Testis (tissue), 3 donors: Measurements from ENCODE around the gene PIWIL4. TPM values are rescaled to one million over a fixed set of nuclear protein-coding genes. Genes with fewer than 3 reads are reported as not detected.

Experiments
- DNase-seq: peaks from one replicate; pipeline ENCODE4 v3.0.0-alpha.2; 2019
- H3K27ac ChIP-seq, 2 donors: fragments of 200-600 bp; sonication (generic); one replicate each; pipeline ENCODE4 v1.5.1; 2019
- H3K27me3 ChIP-seq: fragments of 200-600 bp; sonication (generic); one replicate; pipeline ENCODE4 v1.5.1; 2019
- H3K36me3 ChIP-seq: fragments of 200-600 bp; sonication (generic); one replicate; pipeline ENCODE4 v1.5.1; 2017; ENCODE audit warnings: low read depth; ENCODE audit errors: missing control alignments
- H3K4me1 ChIP-seq: fragments of 200-600 bp; sonication (generic); one replicate; pipeline ENCODE4 v1.5.1; 2019
- H3K4me3 ChIP-seq, 2 donors: fragments of 200-600 bp; sonication (generic); one replicate each; pipeline ENCODE4 v1.5.1; 2017 to 2019
- H3K9me3 ChIP-seq: fragments of 200-600 bp; sonication (generic); one replicate; pipeline ENCODE4 v1.5.1; 2017
- CTCF ChIP-seq, 3 experiments: fragments of 450-650 bp in 2 of 3; fragments of 200-600 bp in 1 of 3; sonication (generic) in 1 of 3; IDR thresholded peaks; one replicate each; pipeline ENCODE4 v1.5.1; 2016 to 2019; ENCODE audit warnings: antibody characterized with exemption in 3 of 3, mild to moderate bottlenecking in 2 of 3, moderate library complexity in 1 of 3
- POLR2A ChIP-seq: fragments of 450-650 bp; IDR thresholded peaks from one replicate; pipeline ENCODE4 v1.6.1; 2017; ENCODE audit warnings: antibody characterized with exemption, mild to moderate bottlenecking, moderate library complexity
- WGBS, 2 donors: methylation state at CpG; one replicate each; pipeline ENCODE4 v1.1.5; 2018; 5-methylcytosine and 5-hydroxymethylcytosine counted together
- intact Hi-C: fragments of 100-400 bp; cut with DNase I; formaldehyde crosslinking; loops from one replicate; pipeline ENCODE4 v1.15.1; 2023; ENCODE audit warnings: low total_unique reads
- polyA plus RNA-seq: library from polyadenylated mRNA; stranded (reverse); fragments of 350-450 nt; fragmentation: Illumina TruSeq; extraction: RNeasy Lipid Tissue Mini Kit (QIAGEN cat#74804); gene quantifications from one replicate; pipeline ENCODE4 v1.2.3, GENCODE V29; 2014; ENCODE audit warnings: low read depth, low replicate concordance; ENCODE audit not compliant: insufficient read depth
- total RNA-seq, 2 donors: library from RNA; depleted of rRNA; stranded (reverse); fragments of >200 nt; gene quantifications; one replicate each; pipeline ENCODE4 v1.2.3, GENCODE V29; 2016

Gene PIWIL4
- total and polyA plus RNA-seq, 3 donors from 2014 or later = 19.9 to 30.2 (median 23.0) TPM

- intact Hi-C loops = no loop called here
- TF ChIP-seq CTCF (IDR thresholded peaks at IDR 0.05) (no peak), POLR2A (no peak)
- no peaks in the 10 kb centered on the region for H3K4me1 ChIP-seq
- DNase-seq = no peak
- no peaks in the 10 kb centered on the region for H3K27me3 ChIP-seq
- H3K9me3 ChIP-seq = no peaks in the 10 kb centered on the region
- 94 to 97% methylated on average over 2 of the region's 2 CpGs for WGBS, 2 donors
- no peak overlapping the region for H3K4me3 ChIP-seq
- H3K36me3 ChIP-seq = no peaks in the 10 kb centered on the region
- no peak overlapping the region for H3K27ac ChIP-seq
These were observed 101.1 kb downstream of the PIWIL4 start for GRCh38 chr11:94668212-94668793.

GRCh38 chr11:94669023-94669422, 101.9 kb downstream of the PIWIL4 start:
- H3K27me3 ChIP-seq = no peaks in the 10 kb centered on the region
- DNase-seq = no peak
- no peaks in the 10 kb centered on the region for H3K36me3 ChIP-seq
- no peak for TF ChIP-seq CTCF (IDR thresholded peaks at IDR 0.05)
- no peak for TF ChIP-seq POLR2A
- H3K27ac ChIP-seq = no peak overlapping the region
- no peak overlapping the region for H3K4me3 ChIP-seq
- WGBS, 2 donors = 74 to 76% methylated on average over 4 of the region's 4 CpGs
- no peaks in the 10 kb centered on the region for H3K9me3 ChIP-seq
- intact Hi-C loops = no loop called here
- no peaks in the 10 kb centered on the region for H3K4me1 ChIP-seq

Other genes with a start within 250 kb of the PIWIL4 start
- gene GPR83, start 165.9 kb upstream of the PIWIL4 start, total RNA-seq = under 1 TPM; 0.74 to 0.94 TPM
- gene GPR83, start 165.9 kb upstream of the PIWIL4 start, polyA plus RNA-seq = 0.45 TPM
- 10 to 100 TPM; 15.2 to 19.8 TPM for gene MRE11, start 73.5 kb upstream of the PIWIL4 start, total RNA-seq
- gene MRE11, start 73.5 kb upstream of the PIWIL4 start, polyA plus RNA-seq = 9.2 TPM
- gene ANKRD49, start 73.4 kb upstream of the PIWIL4 start, total RNA-seq = 10 to 100 TPM; 13.4 to 14.8 TPM
- 11.3 TPM for gene ANKRD49, start 73.4 kb upstream of the PIWIL4 start, polyA plus RNA-seq
- 10 to 100 TPM in 1 of 2 donors, 1 to 10 TPM in 1; 6.4 to 10.4 TPM for gene C11orf97, start 54.9 kb upstream of the PIWIL4 start, total RNA-seq
- gene C11orf97, start 54.9 kb upstream of the PIWIL4 start, polyA plus RNA-seq = 25.2 TPM
- 1 to 10 TPM; 5.1 to 5.9 TPM for gene FUT4, start 23.4 kb upstream of the PIWIL4 start, total RNA-seq
- 3.8 TPM for gene FUT4, start 23.4 kb upstream of the PIWIL4 start, polyA plus RNA-seq
- 10 to 100 TPM; 17.1 to 18.7 TPM for gene AMOTL1, start 201.0 kb downstream of the PIWIL4 start, total RNA-seq
- 25.4 TPM for gene AMOTL1, start 201.0 kb downstream of the PIWIL4 start, polyA plus RNA-seq